PC-9 (cell line): Measurements from ENCODE around the gene CGB3. TPM values are rescaled to one million over a fixed set of nuclear protein-coding genes. Genes with fewer than 3 reads are reported as not detected.
A peak's percentile ranks its signal among the peaks of the same experiment; 100 is the strongest.

Experiments
- BruUV-seq: library from RNA; stranded (reverse); fragments of 400-500 nt; replicated peaks from 2 replicates; lab custom pipeline; 2021; lab: Mats Ljungman, UMichigan
- CTCF ChIA-PET: fragments of 300-600 bp; sonication (Branson Sonifier 250); formaldehyde crosslinking; loops from one replicate; lab custom pipeline; 2022; ENCODE audit warnings: antibody characterized with exemption; lab: Charles Lee
- POLR2A ChIA-PET: fragments of 300-600 bp; sonication (Branson Sonifier 250); formaldehyde crosslinking; loops from one replicate; lab custom pipeline; 2022; ENCODE audit warnings: antibody characterized with exemption; ENCODE audit not compliant: unreplicated experiment; lab: Charles Lee
- DNase-seq, 2 experiments: peaks; one replicate each; pipeline versions ENCODE4 v3.0.0 to v3.0.0-alpha.2; 2015 to 2022; ENCODE audit warnings: mixed read lengths in 1 of 2
- H2AFZ ChIP-seq: fragments of 200-600 bp; sonication (generic); 2 replicates; pipeline ENCODE4 v1.8.1; 2017; ENCODE audit warnings: antibody characterized with exemption
- H3F3A ChIP-seq: fragments of 200-600 bp; sonication (generic); 2 replicates; pipeline ENCODE4 v1.8.1; 2017; ENCODE audit warnings: antibody characterized with exemption, mild to moderate bottlenecking, low read depth; ENCODE audit not compliant: insufficient read depth
- H3K27ac ChIP-seq: fragments of 200-600 bp; sonication (generic); 2 replicates; pipeline ENCODE4 v1.6.1; 2016; ENCODE audit warnings: mixed run types
- H3K27me3 ChIP-seq: fragments of 200-600 bp; sonication (generic); 2 replicates; pipeline ENCODE4 v1.6.1; 2016; ENCODE audit warnings: low read depth, mixed run types; ENCODE audit not compliant: insufficient read depth
- H3K36me3 ChIP-seq: fragments of 200-600 bp; sonication (generic); 2 replicates; pipeline ENCODE4 v1.6.1; 2016; ENCODE audit warnings: low read depth, mixed run types
- H3K4me1 ChIP-seq: fragments of 200-600 bp; sonication (generic); replicated peaks from 2 replicates; pipeline ENCODE4 v1.6.1; 2016; ENCODE audit warnings: mixed run types; ENCODE audit not compliant: insufficient read depth
- H3K4me2 ChIP-seq: fragments of 200-600 bp; sonication (generic); 2 replicates; pipeline ENCODE4 v1.6.1; 2017; ENCODE audit warnings: mixed run types
- H3K4me3 ChIP-seq: fragments of 200-600 bp; sonication (generic); 2 replicates; pipeline ENCODE4 v1.6.1; 2016; ENCODE audit warnings: mixed run types
- H3K79me2 ChIP-seq: fragments of 200-600 bp; sonication (generic); 2 replicates; pipeline ENCODE4 v1.6.1; 2017; ENCODE audit warnings: low read depth, mixed run types
- H3K9me2 ChIP-seq: fragments of 200-600 bp; sonication (generic); 2 replicates; pipeline ENCODE4 v1.8.1; 2017; ENCODE audit warnings: mild to moderate bottlenecking; ENCODE audit not compliant: insufficient read depth
- H3K9me3 ChIP-seq: fragments of 200-600 bp; sonication (generic); 2 replicates; pipeline ENCODE4 v1.8.1; 2016; ENCODE audit warnings: low read depth; ENCODE audit not compliant: insufficient read depth
- H4K20me1 ChIP-seq: fragments of 200-600 bp; sonication (generic); 2 replicates; pipeline ENCODE4 v1.8.1; 2017; ENCODE audit not compliant: insufficient read depth
- EZH2 ChIP-seq: fragments of 200-600 bp; sonication (generic); IDR thresholded peaks from 2 replicates; pipeline ENCODE4 v1.8.0; 2017; ENCODE audit warnings: antibody characterized with exemption, low read depth
- intact Hi-C: fragments of 100-400 bp; cut with micrococcal nuclease; formaldehyde crosslinking; loops from one replicate; pipeline ENCODE4 v1.10.0; 2022; ENCODE audit not compliant: unreplicated experiment
- total RNA-seq: library from RNA; stranded (reverse); gene quantifications from 2 replicates; pipeline ENCODE4 v1.2.3, GENCODE V29; 2021
- TF ChIP-seq, protein P1 (sequence below): fragments of 200-600 bp; sonication (generic); conservative IDR thresholded peaks from 2 replicates; pipeline ENCODE4 v1.6.1; 2017; ENCODE audit warnings: mixed run types, antibody characterized with exemption, mild to moderate bottlenecking, moderate library complexity

Gene CGB3
- total RNA-seq, 1 experiment from 2014 or later, result not detected

- Histone ChIP-seq H3F3A (peaks cover 12% of the 10 kb centered on the region), H3K27me3 (no peaks in the 10 kb centered on the region), H3K4me3 (no peak overlapping the region), H3K79me2 (no peaks in the 10 kb centered on the region), H3K4me2 (no peak overlapping the region), H3K27ac (no peak overlapping the region), H2AFZ (no peak overlapping the region), H3K9me2 (no peaks in the 10 kb centered on the region), H3K4me1 (no peaks in the 10 kb centered on the region), H3K9me3 (no peaks in the 10 kb centered on the region), H3K36me3 (peaks cover 26% of the 10 kb centered on the region; the same call in 1 of the 2 replicates), H4K20me1 (peaks cover 20% of the 10 kb centered on the region)
- DNase-seq, result no peak
- ChIA-PET POLR2A (interaction anchor here (0.6 kb wide), 1 partner anchor 8 kb away, joined by 5 read pairs; no protein-coding TSS in a partner anchor), CTCF (no interaction called here)
- no TSS peak for BruUV-seq
- intact Hi-C loops, result no loop called here
- TF ChIP-seq, protein P1, sequence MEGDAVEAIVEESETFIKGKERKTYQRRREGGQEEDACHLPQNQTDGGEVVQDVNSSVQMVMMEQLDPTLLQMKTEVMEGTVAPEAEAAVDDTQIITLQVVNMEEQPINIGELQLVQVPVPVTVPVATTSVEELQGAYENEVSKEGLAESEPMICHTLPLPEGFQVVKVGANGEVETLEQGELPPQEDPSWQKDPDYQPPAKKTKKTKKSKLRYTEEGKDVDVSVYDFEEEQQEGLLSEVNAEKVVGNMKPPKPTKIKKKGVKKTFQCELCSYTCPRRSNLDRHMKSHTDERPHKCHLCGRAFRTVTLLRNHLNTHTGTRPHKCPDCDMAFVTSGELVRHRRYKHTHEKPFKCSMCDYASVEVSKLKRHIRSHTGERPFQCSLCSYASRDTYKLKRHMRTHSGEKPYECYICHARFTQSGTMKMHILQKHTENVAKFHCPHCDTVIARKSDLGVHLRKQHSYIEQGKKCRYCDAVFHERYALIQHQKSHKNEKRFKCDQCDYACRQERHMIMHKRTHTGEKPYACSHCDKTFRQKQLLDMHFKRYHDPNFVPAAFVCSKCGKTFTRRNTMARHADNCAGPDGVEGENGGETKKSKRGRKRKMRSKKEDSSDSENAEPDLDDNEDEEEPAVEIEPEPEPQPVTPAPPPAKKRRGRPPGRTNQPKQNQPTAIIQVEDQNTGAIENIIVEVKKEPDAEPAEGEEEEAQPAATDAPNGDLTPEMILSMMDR, result no peak
- TF ChIP-seq EZH2, result no peak
Measured at GRCh38 chr19:49004964-49005614, 19.0 kb downstream of the CGB3 start.

DNA sequence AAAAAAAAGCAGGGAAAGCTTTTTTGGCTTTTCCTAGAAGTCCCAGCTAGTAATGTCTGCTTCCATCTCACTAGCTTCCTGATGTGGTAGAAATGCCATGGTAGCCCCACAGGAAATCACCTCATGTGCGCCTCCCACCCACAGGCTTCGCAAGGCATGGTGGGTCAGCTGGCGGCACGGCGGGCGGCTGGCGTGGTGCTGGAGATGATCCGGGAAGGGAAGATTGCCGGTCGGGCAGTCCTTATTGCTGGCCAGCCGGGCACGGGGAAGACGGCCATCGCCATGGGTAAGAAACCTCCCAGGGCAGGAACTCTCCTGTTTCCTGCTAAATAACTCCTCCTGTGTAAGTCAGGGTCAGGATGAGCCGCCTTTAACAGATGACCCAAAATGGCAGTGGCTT is 20.0 kb downstream of the CGB3 start:
- no peaks in the 10 kb centered on the region for H3K4me1 ChIP-seq
- intact Hi-C loops, result no loop called here
- no peak for DNase-seq
- H3K4me2 ChIP-seq, result no peak overlapping the region
- no peak overlapping the region for H2AFZ ChIP-seq
- H3K4me3 ChIP-seq, result no peak overlapping the region
- no TSS peak for BruUV-seq
- peaks cover 35% of the 10 kb centered on the region for H3K36me3 ChIP-seq
- no peaks in the 10 kb centered on the region; the same call in 1 of the 2 replicates for H3K79me2 ChIP-seq
- CTCF ChIA-PET, result interaction anchor here (0.6 kb wide), 1 partner anchor 27 kb away, joined by 5 read pairs; no protein-coding TSS in a partner anchor
- TF ChIP-seq, protein P1, result no peak
- no peak for TF ChIP-seq EZH2
- H3F3A ChIP-seq, result peaks cover 18% of the 10 kb centered on the region
- POLR2A ChIA-PET, result interaction anchor here (0.7 kb wide), 1 partner anchor 10 kb away, joined by 3 read pairs; no protein-coding TSS in a partner anchor
- H3K9me2 ChIP-seq, result no peaks in the 10 kb centered on the region
- H3K27me3 ChIP-seq, result no peaks in the 10 kb centered on the region
- no peaks in the 10 kb centered on the region for H3K9me3 ChIP-seq
- H4K20me1 ChIP-seq, result peaks cover 26% of the 10 kb centered on the region
- H3K27ac ChIP-seq, result no peak overlapping the region

- POLR2A ChIA-PET, result interaction anchor here (0.8 kb wide), 1 partner anchor 87 kb away, joined by 7 read pairs; no protein-coding TSS in a partner anchor
- Histone ChIP-seq H3K4me1 (peaks cover 8% of the 10 kb centered on the region), H3K79me2 (peaks cover 38% of the 10 kb centered on the region), H3F3A (peaks cover 21% of the 10 kb centered on the region), H3K9me3 (no peaks in the 10 kb centered on the region), H2AFZ (no peak overlapping the region), H3K4me3 (no peak overlapping the region), H4K20me1 (peaks cover 58% of the 10 kb centered on the region), H3K9me2 (no peaks in the 10 kb centered on the region), H3K36me3 (peaks cover 20% of the 10 kb centered on the region), H3K4me2 (no peak overlapping the region), H3K27me3 (no peaks in the 10 kb centered on the region), H3K27ac (no peak overlapping the region)
- no TSS peak for BruUV-seq
- peak in 1 of 2 experiments; percentile 51 for DNase-seq
- intact Hi-C loops, result loop anchor here (2.0 to 10.0 kb wide), 3 partner anchors 75 to 645 kb away; partner anchors contain the start of genes CA11, RRAS and SCAF1
- CTCF ChIA-PET, result interaction anchor here (2.0 kb wide), 1 partner anchor 74 kb away, joined by 12 read pairs; no protein-coding TSS in a partner anchor
- TF ChIP-seq, protein P1, result peak; percentile 71
- TF ChIP-seq EZH2, result no peak
Measured at GRCh38 chr19:48999481-49000325, 24.4 kb downstream of the CGB3 start.
